IMR-90 (cell line): Measurements from ENCODE around the gene RBKS. TPM values are rescaled to one million over a fixed set of nuclear protein-coding genes. Genes with fewer than 3 reads are reported as not detected.

Experiments
- ATAC-seq: fragments of 200-7000 bp; cut with Tn5 transposase; 2 replicates; pipeline ENCODE4 v1.9.1; 2020; ENCODE audit warnings: low read depth, mild to moderate bottlenecking, moderate library complexity
- BruUV-seq: library from RNA; stranded (reverse); fragments of 400-500 nt; replicated peaks from 2 replicates; lab custom pipeline; 2021; lab: Mats Ljungman, UMichigan
- CTCF ChIA-PET: fragments of 300-600 bp; formaldehyde crosslinking; extraction: SDS; loops from one replicate; lab custom pipeline; 2021; ENCODE audit warnings: antibody characterized with exemption; lab: Yijun Ruan, JAX
- POLR2A ChIA-PET: fragments of 300-600 bp; sonication (Branson Sonifier 250); formaldehyde crosslinking; loops from one replicate; lab custom pipeline; 2022; ENCODE audit warnings: antibody characterized with exemption; ENCODE audit not compliant: unreplicated experiment; lab: Charles Lee
- DNase-seq: peaks from one replicate; pipeline ENCODE4 v3.0.0; 2013
- H2AFZ ChIP-seq: replicated peaks from 2 replicates; pipeline ENCODE3; 2013; ENCODE audit warnings: low read length, mild to moderate bottlenecking; ENCODE audit not compliant: poor library complexity
- H2AK5ac ChIP-seq: 2 replicates; pipeline ENCODE4 v1.6.1; 2013; ENCODE audit warnings: low read depth, low read length, inconsistent platforms
- H2AK9ac ChIP-seq: replicated peaks from 2 replicates; pipeline ENCODE3; 2013; ENCODE audit warnings: mild to moderate bottlenecking, low read depth, low read length, moderate library complexity; ENCODE audit not compliant: poor library complexity
- H2BK120ac ChIP-seq: 2 replicates; pipeline ENCODE4 v1.6.1; 2013; ENCODE audit warnings: low read depth, low read length, inconsistent platforms
- H2BK15ac ChIP-seq: 3 replicates; pipeline ENCODE4 v1.6.1; 2013; ENCODE audit warnings: low read depth, low read length, inconsistent platforms
- H2BK20ac ChIP-seq: 2 replicates; pipeline ENCODE4 v1.6.1; 2013; ENCODE audit warnings: low read depth, mild to moderate bottlenecking, inconsistent platforms, low read length, moderate library complexity
- H2BK5ac ChIP-seq: 2 replicates; pipeline ENCODE4 v1.6.1; 2013; ENCODE audit warnings: mild to moderate bottlenecking, low read depth, low read length, inconsistent platforms; ENCODE audit not compliant: poor library complexity, severe bottlenecking
- H3K14ac ChIP-seq: replicated peaks from 2 replicates; pipeline ENCODE4 v1.6.1; 2013; ENCODE audit warnings: low read depth, low read length, inconsistent platforms
- H3K18ac ChIP-seq: 2 replicates; pipeline ENCODE4 v1.6.1; 2013; ENCODE audit warnings: low read depth, low read length, control low read depth
- H3K23ac ChIP-seq: 2 replicates; pipeline ENCODE4 v1.6.1; 2013; ENCODE audit warnings: low read depth, low read length, inconsistent platforms
- H3K27ac ChIP-seq: 2 replicates; pipeline ENCODE4 v1.5.1; 2013; ENCODE audit warnings: mild to moderate bottlenecking, control low read depth, low read length; ENCODE audit not compliant: insufficient read depth
- H3K27me3 ChIP-seq: 2 replicates; pipeline ENCODE4 v1.6.1; 2013; ENCODE audit warnings: low read length; ENCODE audit not compliant: control insufficient read depth, insufficient read depth
- H3K36me3 ChIP-seq: 2 replicates; pipeline ENCODE4 v1.6.1; 2013; ENCODE audit warnings: low read length, mixed read lengths; ENCODE audit not compliant: control insufficient read depth, insufficient read depth
- H3K4ac ChIP-seq: 2 replicates; pipeline ENCODE4 v1.6.1; 2013; ENCODE audit warnings: low read depth, low read length, inconsistent platforms
- H3K4me1 ChIP-seq: 2 replicates; pipeline ENCODE4 v1.6.1; 2013; ENCODE audit warnings: low read length, mixed read lengths; ENCODE audit not compliant: control insufficient read depth, insufficient read depth
- H3K4me2 ChIP-seq: 2 replicates; pipeline ENCODE4 v1.6.1; 2013; ENCODE audit warnings: low read depth, mild to moderate bottlenecking, control low read depth, low read length, moderate library complexity
- H3K4me3 ChIP-seq: 2 replicates; pipeline ENCODE4 v1.5.1; 2013; ENCODE audit warnings: low read depth, mild to moderate bottlenecking, control low read depth, low read length, moderate library complexity; ENCODE audit not compliant: insufficient read depth
- H3K56ac ChIP-seq: 2 replicates; pipeline ENCODE4 v1.6.1; 2013; ENCODE audit warnings: low read length, inconsistent platforms; ENCODE audit not compliant: insufficient read depth; ENCODE audit errors: extremely low read depth
- H3K79me1 ChIP-seq, 2 experiments: 2 replicates each; pipeline ENCODE4 v1.6.1; 2013; ENCODE audit warnings: low read length in 2 of 2, inconsistent platforms in 1 of 2, low read depth in 1 of 2
- H3K9ac ChIP-seq: 2 replicates; pipeline ENCODE4 v1.6.1; 2013; ENCODE audit warnings: low read depth, low read length, control low read depth
- H3K9me1 ChIP-seq: 2 replicates; pipeline ENCODE4 v1.6.1; 2013; ENCODE audit warnings: low read length, inconsistent platforms; ENCODE audit not compliant: insufficient read depth
- H3K9me3 ChIP-seq: 2 replicates; pipeline ENCODE4 v1.6.1; 2013; ENCODE audit warnings: low read length; ENCODE audit not compliant: control insufficient read depth, insufficient read depth
- H4K20me1 ChIP-seq: 2 replicates; pipeline ENCODE4 v1.6.1; 2013; ENCODE audit warnings: low read length, inconsistent platforms; ENCODE audit not compliant: insufficient read depth
- H4K5ac ChIP-seq: 2 replicates; pipeline ENCODE4 v1.6.1; 2013; ENCODE audit warnings: mild to moderate bottlenecking, low read depth, low read length, control low read depth
- H4K8ac ChIP-seq, 2 experiments: 2 replicates each; pipeline ENCODE4 v1.6.1; 2013; ENCODE audit warnings: low read depth in 2 of 2, low read length in 2 of 2, control low read depth in 1 of 2, inconsistent platforms in 1 of 2
- H4K91ac ChIP-seq: 2 replicates; pipeline ENCODE4 v1.6.1; 2013; ENCODE audit warnings: low read depth, low read length, inconsistent platforms; ENCODE audit not compliant: insufficient read depth
- BHLHE40 ChIP-seq: fragments of 150-350 bp; IDR thresholded peaks from 2 replicates; pipeline ENCODE4 v1.6.1; 2016; ENCODE audit warnings: mild to moderate bottlenecking, low read depth, low read length
- CEBPB ChIP-seq: IDR thresholded peaks from 2 replicates; pipeline ENCODE4 v1.6.1; 2012; ENCODE audit warnings: low read depth, low read length, improper control_type of control experiment
- CHD1 ChIP-seq: IDR thresholded peaks from 2 replicates; pipeline ENCODE4 v1.6.1; 2012; ENCODE audit warnings: low read depth, low read length, improper control_type of control experiment
- CTCF ChIP-seq: conservative IDR thresholded peaks from 2 replicates; pipeline ENCODE4 v1.5.1; 2012; ENCODE audit warnings: mild to moderate bottlenecking, low read depth, low read length, improper control_type of control experiment
- ELK1 ChIP-seq: fragments of 150-350 bp; IDR thresholded peaks from 2 replicates; pipeline ENCODE4 v1.6.1; 2016; ENCODE audit warnings: low read depth, mild to moderate bottlenecking, low read length, moderate library complexity, borderline replicate concordance
- FOS ChIP-seq: fragments of 150-350 bp; IDR thresholded peaks from 2 replicates; pipeline ENCODE4 v1.6.1; 2016; ENCODE audit warnings: low read depth, low read length
- MAFK ChIP-seq: IDR thresholded peaks from 2 replicates; pipeline ENCODE4 v1.6.1; 2012; ENCODE audit warnings: low read depth, low read length, improper control_type of control experiment
- MAZ ChIP-seq: IDR thresholded peaks from 2 replicates; pipeline ENCODE4 v1.6.1; 2012; ENCODE audit warnings: low read depth, mild to moderate bottlenecking, low read length, improper control_type of control experiment, moderate library complexity, borderline replicate concordance
- MXI1 ChIP-seq: IDR thresholded peaks from 2 replicates; pipeline ENCODE4 v1.6.1; 2012; ENCODE audit warnings: low read depth, mild to moderate bottlenecking, low read length, moderate library complexity, borderline replicate concordance
- NFE2L2 ChIP-seq: fragments of 150-350 bp; IDR thresholded peaks from 2 replicates; pipeline ENCODE4 v1.6.1; 2016; ENCODE audit warnings: low read depth, mild to moderate bottlenecking, low read length
- POLR2A ChIP-seq: IDR thresholded peaks from 2 replicates; pipeline ENCODE4 v1.6.1; 2012; ENCODE audit warnings: mild to moderate bottlenecking, low read depth, low read length
- RAD21 ChIP-seq: IDR thresholded peaks from 2 replicates; pipeline ENCODE4 v1.6.1; 2012; ENCODE audit warnings: low read length, improper control_type of control experiment
- RCOR1 ChIP-seq: IDR thresholded peaks from 2 replicates; pipeline ENCODE4 v1.6.1; 2012; ENCODE audit warnings: mild to moderate bottlenecking, low read length, improper control_type of control experiment; ENCODE audit not compliant: insufficient replicate concordance
- RFX5 ChIP-seq: IDR thresholded peaks from 2 replicates; pipeline ENCODE4 v1.8.0; 2012; ENCODE audit warnings: low read depth, mild to moderate bottlenecking, low read length, moderate library complexity
- SMC3 ChIP-seq: fragments of 150-350 bp; IDR thresholded peaks from 2 replicates; pipeline ENCODE4 v1.6.1; 2016; ENCODE audit warnings: low read depth, mild to moderate bottlenecking, antibody characterized with exemption, low read length, moderate library complexity
- USF2 ChIP-seq: fragments of 150-350 bp; IDR thresholded peaks from 2 replicates; pipeline ENCODE4 v1.6.1; 2017; ENCODE audit warnings: mild to moderate bottlenecking, antibody characterized with exemption, low read length, low read depth
- WGBS, 2 experiments: methylation state at CpG; one replicate each; pipeline versions ENCODE4 v1.1.5 to v1.1.7; 2013; ENCODE audit warnings: missing lambda C conversion rate in 2 of 2; ENCODE audit not compliant: insufficient read length in 1 of 2; ENCODE audit errors: extremely low coverage in 2 of 2; 5-methylcytosine and 5-hydroxymethylcytosine counted together
- dilution Hi-C: fragments of 300-500 bp; cut with HindIII; formaldehyde crosslinking; loops from one replicate; pipeline ENCODE4 v1.14.3; 2018; ENCODE audit warnings: low sequenced_read_pairs; ENCODE audit not compliant: unreplicated experiment
- in situ Hi-C: fragments of 300-500 bp; cut with MboI; formaldehyde crosslinking; loops from 3 replicates; pipeline ENCODE4 v1.14.3; 2019; ENCODE audit warnings: low sequenced_read_pairs, inconsistent platforms, mixed read lengths
- intact Hi-C: fragments of 100-400 bp; cut with micrococcal nuclease; formaldehyde crosslinking; loops from 2 replicates; pipeline ENCODE4 v1.10.0; 2022
- polyA plus RNA-seq, 3 experiments: library from polyadenylated mRNA; depleted of rRNA; stranded (reverse); fragments of >200 nt; gene quantifications; 2 replicates each; pipeline ENCODE4 v1.2.3, GENCODE V29; 2012; ENCODE audit warnings: low replicate concordance in 1 of 3
- total RNA-seq: library from RNA; depleted of rRNA; stranded (reverse); fragments of >200 nt; gene quantifications from 2 replicates; pipeline ENCODE4 v1.2.3, GENCODE V29; 2012

Gene RBKS
- total and polyA plus RNA-seq, 2 of the 4 experiments (the other 2 are of a cell fraction): 1.1 to 1.4 TPM

GRCh38 chr2:27891673-27892105 lies 1.5 kb upstream of the RBKS start:
- 100% methylated on average over 2 of the region's 5 CpGs; no CpG with 5 or more reads in 1 of the 2 experiments for WGBS, 2 experiments

More at GRCh38 chr2:27891673-27892105, 1.5 kb upstream of the RBKS start:
- Histone ChIP-seq H3K14ac (no peak overlapping the region), H4K20me1 (no peaks in the 10 kb centered on the region), H3K79me1 (peaks cover 14 to 34% of the 10 kb centered on the region in 2 experiments; a peak in 3 of 4 replicates), H2BK5ac (no peak overlapping the region), H3K4me1 (peaks cover 2% of the 10 kb centered on the region; the same call in 1 of the 2 replicates), H3K56ac (no peak overlapping the region), H3K4ac (0 out of 2 replicates have a peak overlapping the region, but pooled peaks have one; percentile 94), H3K36me3 (peaks cover 8% of the 10 kb centered on the region), H4K91ac (no peak overlapping the region), H3K4me3 (no peak overlapping the region), H3K18ac (no peak overlapping the region), H4K5ac (no peak overlapping the region), H2AFZ (no peak overlapping the region), H3K4me2 (peak overlapping the region; percentile 8; the same call in 1 of the 2 replicates), H3K9me3 (no peaks in the 10 kb centered on the region), H3K27ac (no peak overlapping the region), H3K27me3 (no peaks in the 10 kb centered on the region), H2BK120ac (no peak overlapping the region), H3K9ac (no peak overlapping the region), H2BK15ac (no peak overlapping the region), H4K8ac (peak overlapping the region in 1 of 2 experiments; percentile 99; a peak in 2 of 4 replicates), H2AK9ac (no peak overlapping the region), H3K9me1 (peaks cover 5% of the 10 kb centered on the region), H3K23ac (no peak overlapping the region), H2BK20ac (no peak overlapping the region), H2AK5ac (no peak overlapping the region)
- CTCF ChIA-PET: no interaction called here
- POLR2A ChIA-PET: no interaction called here
- TF ChIP-seq NFE2L2 (no peak), BHLHE40 (no peak), USF2 (no peak), RCOR1 (no peak), CEBPB (no peak), MAZ (no peak), SMC3 (no peak), RAD21 (no peak), CTCF (no peak), POLR2A (no peak), MAFK (no peak), ELK1 (no peak), FOS (no peak), MXI1 (no peak), CHD1 (no peak), RFX5 (no peak)
- DNase-seq (peak; percentile 45), ATAC-seq (no peak)
- in situ Hi-C loops: no loop called here
- dilution Hi-C loops: no loop called here
- no TSS peak for BruUV-seq
- intact Hi-C loops: no loop called here
